ENCODE results near the gene ZNF117. TPM values are rescaled to one million over a fixed set of nuclear protein-coding genes. Genes with fewer than 3 reads are reported as not detected.
"Not testable (repeated sequence)": the region's sequence is repeated elsewhere in the genome, so short reads cannot be mapped to it uniquely, and the experiment has no call there.

Gene ZNF117
- polyA plus RNA-seq (2014; cell fraction: cytosol; rRNA removed) = 13.1 and 14.2 TPM in 2 replicates
- 75.6 and 106 TPM in 2 replicates for polyA plus RNA-seq (2014; cell fraction: nucleus; rRNA removed)

DNA sequence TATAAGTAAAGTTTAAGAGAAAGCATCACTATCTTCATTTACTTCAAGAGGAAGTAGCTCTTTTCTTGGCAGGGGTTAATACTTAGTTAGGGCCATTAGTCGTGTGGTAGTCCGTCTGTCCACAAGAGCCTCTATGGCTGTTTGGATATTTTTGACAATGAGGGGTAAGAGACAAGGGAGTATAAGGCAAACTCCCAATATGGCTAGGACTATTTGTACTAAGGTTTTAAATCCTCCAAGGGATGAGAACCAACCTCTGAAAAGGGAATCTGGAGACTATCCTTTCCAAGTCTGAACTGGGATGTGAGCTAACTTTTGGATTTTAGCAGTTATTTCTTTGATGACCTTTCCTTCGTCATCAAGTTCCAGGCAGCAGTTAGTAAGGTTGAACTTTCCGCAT is at the start of gene ZNF117:
Gene ZNF117 (minus strand): TSS at position 101 of the 400 bp plus-strand sequence.
- no peak for DNase-seq (ENCODE audit: low spot score)

DNA sequence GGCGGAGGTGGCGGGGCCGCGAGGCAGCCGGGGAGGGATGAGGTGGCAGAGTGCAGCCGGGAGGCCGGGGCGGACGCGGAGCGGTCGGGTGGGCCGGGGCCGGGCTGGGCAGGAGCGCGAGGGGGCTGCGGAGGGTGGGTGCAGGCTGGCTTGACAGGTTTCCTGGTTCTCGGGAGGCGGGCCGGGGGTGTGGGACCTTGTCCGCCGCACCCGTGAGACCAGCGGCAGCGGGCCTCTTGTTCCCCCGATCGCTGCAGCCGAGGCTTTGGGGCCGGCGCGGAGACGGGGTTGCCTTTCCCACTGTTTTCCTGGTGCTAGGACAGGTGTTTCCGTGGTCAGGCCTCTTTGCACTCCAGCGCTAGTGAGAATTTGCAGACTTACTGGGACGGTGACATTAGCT is 47.9 kb upstream of the ZNF117 start:
- DNase-seq (ENCODE audit: low spot score) = peak; percentile 50

DNA sequence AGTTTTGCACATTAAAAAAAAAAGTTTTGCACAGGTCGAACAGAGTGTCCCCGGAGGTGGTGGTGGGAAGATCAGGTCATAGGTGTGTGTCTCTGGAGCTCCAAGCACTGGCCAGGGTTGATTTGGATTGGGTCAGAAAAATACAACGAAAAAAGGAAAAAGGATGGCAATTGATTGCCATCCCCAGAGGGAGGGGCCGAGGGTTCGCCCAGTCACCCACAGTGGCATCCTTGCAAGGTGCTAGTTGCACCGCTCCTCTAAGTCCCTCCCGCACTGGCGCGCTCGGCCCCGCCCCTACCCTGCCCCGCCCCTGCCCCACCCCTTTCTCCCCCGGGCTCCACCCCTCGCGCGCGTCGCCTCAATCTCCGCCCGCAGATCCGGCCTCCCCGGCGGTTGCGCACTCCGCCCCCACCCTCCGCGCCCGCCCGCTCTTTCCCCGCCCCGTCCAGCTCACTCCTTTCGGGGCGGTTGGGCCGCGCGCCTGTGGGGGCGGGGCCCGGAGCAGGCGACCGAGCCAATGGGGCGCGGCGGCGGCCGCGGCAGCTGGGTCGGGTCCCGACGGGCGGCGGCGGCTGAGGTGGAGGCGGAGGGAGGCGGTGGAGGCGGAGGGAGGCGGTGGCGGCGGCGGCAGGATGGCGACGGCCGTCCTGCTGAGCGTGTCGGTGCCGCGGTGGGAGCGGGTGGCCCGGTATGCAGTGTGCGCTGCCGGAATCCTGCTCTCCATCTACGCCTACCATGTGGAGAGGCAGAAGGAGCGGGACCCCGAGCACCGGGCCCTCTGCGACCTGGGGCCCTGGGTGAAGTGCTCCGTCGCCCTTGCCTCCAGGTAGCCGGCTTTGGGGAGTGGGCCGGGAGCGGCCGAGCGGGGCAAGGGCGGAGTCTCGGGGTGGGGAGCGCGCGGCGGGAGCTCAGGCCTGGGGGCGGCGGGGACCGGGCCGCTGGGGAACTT is 47.2 kb upstream of the ZNF117 start:
- DNase-seq (ENCODE audit: low spot score) = peak; percentile 87

DNA sequence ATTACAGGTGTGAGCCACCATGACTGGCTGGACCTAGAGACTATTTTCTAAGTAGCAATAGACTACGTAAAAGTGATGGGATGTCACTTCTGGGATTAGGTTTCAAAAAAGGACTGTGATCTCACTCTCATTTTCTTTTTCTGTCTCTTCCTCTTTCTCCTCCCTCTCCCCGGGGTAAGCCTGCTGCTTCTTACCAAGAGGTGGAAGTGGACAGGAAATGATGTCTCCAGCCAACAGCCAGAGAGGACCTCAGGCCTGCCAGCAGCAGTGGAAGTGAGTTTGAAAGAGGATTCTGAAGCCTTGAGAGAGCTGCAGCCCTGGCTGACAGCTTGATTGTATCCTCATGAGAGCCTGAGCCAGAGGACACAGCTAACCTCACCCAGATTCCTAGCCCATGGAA is 45.7 kb upstream of the ZNF117 start:
- DNase-seq (ENCODE audit: low spot score) = not testable (repeated sequence)

DNA sequence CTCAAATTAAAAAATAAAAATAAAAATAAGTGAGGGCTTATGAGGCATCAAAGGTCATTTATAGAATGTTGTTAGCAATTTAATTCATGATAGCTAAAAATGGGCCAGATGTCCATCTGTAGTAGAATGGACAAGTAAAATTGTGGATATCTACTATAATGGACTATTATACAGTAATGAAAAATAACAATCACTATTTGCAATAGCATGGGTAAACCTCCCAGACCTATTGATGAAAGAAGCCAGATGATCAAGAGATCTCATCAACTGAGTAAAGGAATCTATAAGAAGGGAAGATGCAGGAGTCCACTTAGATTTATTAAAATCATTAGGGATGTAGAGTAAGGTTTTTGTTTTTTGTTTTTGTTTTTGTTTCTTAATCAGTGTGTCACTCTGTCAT is 44.6 kb upstream of the ZNF117 start:
- DNase-seq (ENCODE audit: low spot score) = not testable (repeated sequence)

DNA sequence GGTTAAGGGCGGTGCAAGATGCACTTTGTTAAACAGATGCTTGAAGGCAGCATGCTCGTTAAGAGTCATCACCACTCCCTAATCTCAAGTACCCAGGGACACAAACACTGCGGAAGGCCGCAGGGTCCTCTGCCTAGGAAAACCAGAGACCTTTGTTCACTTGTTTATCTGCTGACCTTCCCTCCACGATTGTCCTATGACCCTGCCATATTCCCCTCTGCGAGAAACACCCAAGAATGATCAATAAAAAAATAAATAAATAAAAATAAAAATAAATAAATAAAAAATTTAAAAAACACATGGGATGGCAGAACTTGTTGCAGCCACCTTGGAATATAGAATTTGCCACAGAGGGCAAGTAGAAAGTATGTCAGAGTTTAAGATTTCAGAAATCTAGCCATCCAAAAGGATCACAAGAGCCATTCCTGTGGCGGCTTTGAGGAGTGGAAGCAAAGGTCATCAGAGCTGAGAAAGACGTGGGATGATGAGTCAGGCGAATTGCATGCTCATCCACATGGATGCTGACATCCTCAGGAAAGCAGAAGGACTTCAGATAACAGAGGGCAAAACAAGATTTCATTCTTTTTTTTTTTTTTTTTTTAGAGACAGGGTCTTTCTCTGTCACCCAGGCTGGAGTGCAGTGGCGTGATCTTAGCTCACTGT is 43.4 kb upstream of the ZNF117 start:
- DNase-seq (ENCODE audit: low spot score) = not testable (repeated sequence)

DNA sequence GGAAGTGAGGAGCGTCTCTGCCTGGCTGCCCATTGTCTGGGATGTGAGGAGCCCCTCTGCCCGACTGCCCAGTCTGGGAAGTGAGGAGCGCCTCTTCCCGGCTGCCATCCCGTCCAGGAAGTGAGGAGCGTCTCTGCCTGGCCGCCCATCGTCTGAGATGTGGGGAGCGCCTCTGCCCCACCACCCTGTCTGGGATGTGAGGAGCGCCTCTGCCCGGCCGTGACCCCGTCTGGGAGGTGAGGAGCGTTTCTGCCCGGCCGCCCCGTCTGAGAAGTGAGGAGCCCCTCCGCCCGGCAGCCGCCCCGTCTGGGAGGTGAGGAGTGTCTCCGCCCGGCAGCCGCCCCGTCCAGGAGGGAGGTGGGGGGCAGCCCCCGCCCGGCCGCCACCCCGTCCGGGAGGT is 42.6 kb upstream of the ZNF117 start:
- DNase-seq (ENCODE audit: low spot score) = not testable (repeated sequence)

DNA sequence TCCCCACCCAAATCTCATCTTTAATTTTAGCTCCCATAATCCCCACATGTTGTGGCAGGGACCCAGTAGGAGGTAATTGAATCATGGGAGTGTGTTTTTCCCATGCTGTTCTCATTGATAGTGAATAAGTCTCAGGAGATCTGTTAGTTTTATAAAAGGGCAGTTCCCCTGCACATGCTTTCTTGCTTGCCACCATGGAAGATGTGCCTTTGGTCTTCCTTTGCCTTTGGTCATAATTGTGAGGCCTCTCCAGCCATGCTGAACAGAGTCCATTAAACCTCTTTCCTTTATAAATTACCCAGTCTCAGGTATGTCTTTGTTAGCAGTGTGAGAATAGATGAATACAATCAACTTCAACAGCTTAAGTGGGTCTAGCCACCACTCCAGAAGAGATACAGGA is 34.2 kb upstream of the ZNF117 start:
- DNase-seq (ENCODE audit: low spot score) = not testable (repeated sequence)

DNA sequence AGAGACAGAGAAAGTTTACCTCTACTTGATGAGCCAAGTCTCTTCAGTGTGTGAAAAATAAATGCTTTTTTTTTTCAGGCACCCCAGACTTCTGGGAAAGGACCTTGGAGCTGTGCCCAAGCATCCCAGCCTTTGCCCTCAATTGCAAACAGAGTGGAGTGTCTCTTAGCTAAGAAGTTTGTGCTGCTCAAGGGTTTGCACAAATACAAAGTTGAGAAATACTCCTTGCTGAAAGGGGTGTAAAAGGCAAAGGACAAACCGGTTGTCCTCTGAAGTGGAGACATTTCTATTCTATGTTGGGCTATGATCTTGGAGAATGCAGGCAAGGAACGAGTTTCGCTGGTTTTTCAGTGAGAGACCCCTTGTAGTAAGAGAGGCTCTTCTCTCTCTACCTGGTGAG is 30.1 kb upstream of the ZNF117 start:
- DNase-seq (ENCODE audit: low spot score) = not testable (repeated sequence)

DNA sequence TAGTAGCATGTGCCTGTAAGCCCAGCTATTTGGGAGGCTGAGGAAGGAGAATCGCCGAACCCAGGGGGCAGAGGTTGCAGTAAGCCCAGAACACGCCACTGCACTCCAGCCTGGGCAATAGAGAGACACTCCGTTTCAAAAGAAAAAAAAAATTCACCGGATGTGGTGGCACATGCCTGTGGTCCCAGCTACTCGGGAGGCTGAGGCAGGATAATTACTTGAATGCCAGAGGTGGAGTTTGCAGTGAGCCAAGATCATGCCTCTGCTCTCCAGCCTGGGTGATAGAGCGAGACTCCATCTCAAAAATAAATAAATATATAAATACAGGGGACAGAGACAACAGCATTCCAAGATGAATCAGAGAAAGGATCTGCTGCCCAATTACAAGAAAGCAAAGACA is 19.0 kb upstream of the ZNF117 start:
- DNase-seq (ENCODE audit: low spot score) = not testable (repeated sequence)

DNA sequence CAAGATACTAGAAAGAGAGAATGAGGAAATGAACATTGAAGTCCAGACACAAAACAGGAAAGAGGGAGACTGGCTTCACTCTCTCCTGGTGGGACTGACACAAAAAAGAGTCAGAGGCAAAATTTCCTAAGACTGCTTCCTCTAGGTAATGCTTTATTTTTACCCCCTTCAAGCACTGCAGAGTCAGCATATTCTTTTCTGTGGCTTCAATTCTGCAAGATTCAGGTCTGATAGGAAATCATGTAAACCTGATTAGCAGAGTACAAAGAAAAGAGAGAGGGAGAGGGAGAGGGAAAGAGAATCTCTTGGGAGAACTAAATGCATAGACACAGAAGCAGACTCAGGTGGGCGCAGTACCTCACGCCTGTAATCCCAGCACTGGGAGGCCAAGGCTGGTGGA is 18.6 kb upstream of the ZNF117 start:
- DNase-seq (ENCODE audit: low spot score) = not testable (repeated sequence)

DNA sequence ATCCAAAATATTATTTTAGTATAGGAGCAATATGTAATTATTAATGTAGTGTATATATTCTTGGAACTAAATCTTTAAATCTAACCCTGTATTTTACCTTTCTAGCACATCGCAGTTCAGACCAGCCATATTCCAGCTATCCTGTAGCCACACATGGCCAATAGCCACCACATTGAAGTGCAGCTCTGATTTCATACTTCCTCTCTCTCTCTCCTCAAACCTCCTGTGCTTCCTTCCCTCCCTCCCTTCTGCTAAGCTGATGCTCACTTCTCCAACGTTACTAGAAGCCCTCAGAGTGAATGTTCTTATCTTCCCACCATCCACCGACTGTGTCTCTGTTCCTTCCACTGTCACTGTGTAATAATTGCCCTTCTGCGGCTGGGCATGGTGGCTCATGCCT is 16.2 kb upstream of the ZNF117 start:
- peak; percentile 74 for DNase-seq (ENCODE audit: low spot score)

DNA sequence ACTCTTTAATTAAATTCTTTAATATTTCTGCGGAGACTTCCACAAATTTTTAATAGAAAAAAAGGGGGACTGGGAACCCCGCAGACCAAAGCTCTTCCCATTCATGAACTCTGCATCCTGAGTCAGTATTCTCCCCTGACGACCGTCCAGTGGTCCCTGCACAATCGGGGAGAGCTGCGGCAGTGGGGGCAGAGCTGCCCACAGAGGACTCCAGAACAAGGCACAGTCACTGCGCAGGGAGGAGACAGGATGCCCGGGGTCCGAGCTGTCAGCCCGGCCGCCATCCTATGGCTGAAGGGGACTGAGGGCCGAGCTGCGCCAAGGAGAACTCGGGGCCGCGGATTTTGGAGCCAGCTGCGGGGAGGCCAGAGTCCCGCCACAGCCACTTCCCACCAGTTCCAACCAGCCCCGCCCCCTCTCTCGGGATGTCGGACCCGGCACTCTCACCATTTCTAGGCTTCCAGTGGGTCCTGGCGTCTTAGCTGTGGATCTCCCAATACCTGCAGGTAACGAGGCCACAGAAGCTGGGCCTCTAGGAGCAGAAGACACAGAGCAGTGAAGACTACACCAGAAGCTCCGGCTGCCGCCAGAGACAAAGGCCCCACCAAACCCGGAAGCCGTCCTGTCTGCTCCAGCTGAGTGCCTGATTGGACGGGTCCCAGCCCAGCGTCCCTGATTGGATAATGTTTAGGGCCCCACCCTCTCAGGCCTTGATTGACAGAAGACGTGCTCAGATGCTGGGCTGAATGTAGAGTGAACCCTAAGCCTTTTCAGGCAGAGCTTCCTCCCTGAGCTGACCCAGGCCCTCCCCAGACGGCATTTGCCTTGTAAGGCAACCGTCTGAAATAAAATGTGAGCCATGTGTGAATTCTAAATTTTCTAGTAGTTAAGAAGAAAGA is 15.5 kb upstream of the ZNF117 start, which contains the start of gene ERV3-1:
Gene ERV3-1 (minus strand): TSS at position 594 of the 899 bp plus-strand sequence. CDS start 13,661 bp downstream, outside the sequence.
- DNase-seq (ENCODE audit: low spot score) = peak; percentile 99

DNA sequence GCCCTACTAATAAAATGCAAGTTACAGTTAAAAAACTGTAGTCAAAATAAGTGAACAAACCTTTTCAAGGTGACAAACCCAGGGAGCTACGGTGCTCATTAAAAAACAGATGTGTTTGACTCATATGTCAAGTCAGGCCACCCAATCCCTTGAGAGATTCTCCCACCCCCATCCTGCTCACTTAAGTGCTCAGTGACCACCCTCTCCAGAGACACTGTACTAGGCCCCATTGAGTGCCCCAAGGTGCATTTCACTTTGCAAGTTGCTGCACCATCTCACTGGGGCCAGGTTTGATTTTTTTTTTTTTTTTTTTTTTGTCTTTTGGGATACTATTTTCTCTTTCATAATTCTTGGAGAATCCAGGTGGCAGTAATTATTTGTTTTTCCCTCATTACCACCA is 13.7 kb upstream of the ZNF117 start:
- no peak for DNase-seq (ENCODE audit: low spot score)

DNA sequence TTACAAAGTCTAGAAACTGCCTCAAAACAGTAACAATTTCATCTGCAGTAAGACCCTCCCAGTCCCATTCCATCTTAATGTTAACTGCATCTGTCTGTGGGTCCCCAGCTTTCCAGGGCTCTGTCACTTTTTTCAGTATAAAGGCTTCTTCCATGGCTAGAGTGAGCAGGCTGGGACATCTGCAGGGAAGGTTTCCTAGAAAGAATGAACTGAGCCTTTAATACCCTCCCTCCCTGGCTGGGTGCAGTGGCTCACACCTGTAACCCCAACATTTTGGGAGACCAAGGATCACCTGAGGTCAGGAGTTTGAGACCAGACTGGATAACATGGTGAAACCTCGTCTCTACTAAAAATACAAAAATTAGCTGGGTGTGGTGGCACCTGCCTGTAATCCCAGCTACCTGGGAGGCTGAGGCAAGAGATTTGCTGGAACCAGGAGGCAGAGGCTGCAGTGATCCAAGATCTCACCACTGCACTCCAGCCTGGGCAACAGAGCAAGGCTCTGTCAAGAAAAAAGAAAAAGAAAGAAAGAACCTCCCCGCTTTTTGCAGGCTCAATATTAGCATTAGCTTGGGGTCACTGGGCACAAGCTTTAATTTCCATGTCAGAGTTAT is 12.2 kb upstream of the ZNF117 start:
- DNase-seq (ENCODE audit: low spot score) = no peak

DNA sequence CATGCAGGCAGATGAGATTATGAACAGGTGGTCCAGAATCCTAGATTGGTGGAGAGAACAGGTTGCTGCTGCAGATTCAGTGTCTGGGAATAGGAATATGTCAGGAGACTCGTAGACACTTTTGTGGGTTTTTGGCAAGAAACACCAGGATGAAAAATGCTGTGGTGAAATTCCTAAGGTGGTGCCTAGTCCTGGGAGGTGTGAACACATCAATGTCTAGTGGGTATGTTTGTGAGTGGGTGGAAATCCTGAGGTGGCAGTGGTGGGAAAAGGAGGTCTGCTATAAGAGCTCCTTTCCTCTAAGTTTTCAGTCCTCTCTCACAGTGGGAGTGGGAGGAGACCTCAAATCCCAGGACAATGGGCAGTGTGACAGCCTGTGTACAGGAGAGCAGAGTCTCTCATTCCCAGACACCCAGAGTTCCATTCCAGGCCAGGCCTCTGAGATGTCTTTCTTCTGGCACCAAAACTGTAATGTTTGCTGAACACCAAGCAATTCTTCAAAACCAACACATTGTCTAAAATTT is 10.5 kb upstream of the ZNF117 start:
- no peak for DNase-seq (ENCODE audit: low spot score)

DNA sequence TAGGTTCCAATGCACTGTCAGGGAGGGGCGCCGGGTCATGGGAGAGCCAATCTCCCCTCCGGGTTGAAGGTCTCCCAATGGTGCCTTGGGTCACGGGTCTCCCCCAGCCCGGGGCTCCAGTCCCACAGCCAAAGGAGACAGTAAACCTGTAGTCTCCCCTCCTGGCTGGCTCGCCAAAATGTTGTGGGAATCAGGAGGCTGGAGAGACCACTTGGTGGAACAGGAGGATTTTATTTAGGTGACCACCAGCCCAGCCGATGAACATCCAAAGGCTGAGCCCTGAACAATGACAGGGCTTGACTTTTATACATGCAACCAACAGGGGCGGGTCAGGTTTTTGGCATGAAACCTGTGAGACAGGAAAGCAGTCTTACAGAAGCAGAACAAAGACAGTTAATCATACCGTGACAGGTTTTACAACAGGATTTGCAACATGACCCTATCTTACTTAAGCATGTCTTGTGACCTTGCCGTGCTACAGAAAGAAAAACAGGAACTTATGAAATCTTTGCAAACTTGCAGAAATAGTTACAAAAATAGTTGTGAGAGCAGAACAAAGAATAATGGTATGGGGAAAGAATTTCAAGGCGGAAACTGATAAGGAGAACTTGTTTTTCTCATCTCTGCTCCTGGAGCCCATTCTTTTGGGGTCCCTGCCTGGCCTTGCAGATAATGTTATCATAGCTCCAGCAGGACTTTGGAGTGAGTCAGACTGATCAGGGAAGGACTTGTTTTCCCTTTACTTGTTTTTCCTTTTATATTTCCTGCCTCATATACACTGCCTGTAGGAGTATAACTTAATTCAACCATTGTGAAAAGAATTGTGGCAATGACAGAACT is 8.5 kb upstream of the ZNF117 start:
- DNase-seq (ENCODE audit: low spot score) = no peak

DNA sequence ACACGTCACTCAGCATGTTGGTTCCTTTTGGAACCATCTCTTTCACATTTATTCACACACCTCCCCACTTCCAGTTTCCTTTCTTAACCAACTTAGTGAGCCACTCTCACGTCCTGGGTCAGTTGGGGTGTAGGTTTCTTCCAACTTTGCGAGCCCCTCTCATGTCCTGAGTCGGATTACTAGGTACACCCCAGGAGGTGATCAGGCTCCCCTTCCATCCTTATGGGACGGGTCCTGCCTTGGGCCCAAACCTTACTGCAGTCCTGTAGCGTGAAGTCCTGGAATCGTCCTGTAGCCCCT is 8.0 kb upstream of the ZNF117 start:
- no peak for DNase-seq (ENCODE audit: low spot score)

DNA sequence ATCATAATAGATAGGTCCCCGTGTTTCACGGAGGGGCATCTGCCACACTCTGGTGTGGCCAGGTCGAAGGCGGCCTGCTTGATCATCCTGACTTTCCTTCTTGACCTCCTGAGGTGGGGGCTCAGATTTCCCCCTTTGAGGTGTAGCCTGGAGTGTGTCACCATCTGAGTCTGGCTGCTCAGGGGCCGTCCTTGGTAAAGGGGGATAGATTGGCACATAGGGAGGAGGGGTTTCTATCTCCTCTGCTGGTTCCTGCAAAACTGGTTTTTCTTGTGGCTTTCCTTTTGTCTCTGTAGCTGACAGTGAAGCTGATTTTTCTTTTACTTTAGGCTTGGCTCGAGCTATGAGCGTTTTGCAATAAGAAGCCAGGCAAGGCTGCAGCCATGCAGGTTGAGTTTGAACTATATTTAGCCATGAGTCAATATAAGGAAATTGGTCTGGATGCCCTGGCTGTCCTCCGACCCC is 7.1 kb upstream of the ZNF117 start:
- DNase-seq (ENCODE audit: low spot score) = no peak
